GM19035 (cell line): ENCODE measurements around the gene HIVEP1.

Experiments used
- ATAC-seq: cut with Tn5 transposase; IDR thresholded peaks from one replicate; pipeline ENCODE4 v1.9.1; 2021; ENCODE audit not compliant: unreplicated experiment

HIVEP1 gene

DNA sequence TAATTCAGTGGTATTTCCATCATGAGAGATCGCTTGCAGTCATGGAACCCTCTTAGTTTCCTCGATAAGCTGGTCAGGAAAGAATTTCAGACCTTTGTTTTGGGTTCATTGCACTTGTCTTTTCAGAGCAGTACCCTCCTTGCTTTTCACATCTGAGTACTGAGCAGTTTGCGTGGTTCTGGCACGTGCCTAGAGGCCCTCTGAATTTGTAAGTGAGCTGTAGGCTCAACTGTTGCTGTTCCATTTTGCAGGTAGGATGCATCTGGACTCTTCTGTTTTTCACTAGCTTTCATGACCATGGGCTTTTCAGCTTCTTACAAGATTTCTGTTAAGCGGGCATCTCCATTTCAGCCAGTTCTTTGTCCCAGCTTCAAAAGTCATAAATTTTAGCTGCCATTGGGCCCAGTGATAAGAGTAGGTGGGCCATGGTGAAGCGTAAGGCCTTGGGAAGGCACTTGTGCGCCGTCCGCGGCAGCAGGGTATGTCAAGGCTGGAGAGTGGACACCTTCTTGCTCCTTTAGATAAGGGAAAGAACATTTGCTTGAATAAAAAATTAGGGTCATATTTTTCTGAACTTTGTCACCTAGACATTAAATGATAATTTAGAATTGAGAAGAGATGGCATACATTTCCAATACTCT lies 35.8 kb downstream of the HIVEP1 start:
- no peak for ATAC-seq

DNA sequence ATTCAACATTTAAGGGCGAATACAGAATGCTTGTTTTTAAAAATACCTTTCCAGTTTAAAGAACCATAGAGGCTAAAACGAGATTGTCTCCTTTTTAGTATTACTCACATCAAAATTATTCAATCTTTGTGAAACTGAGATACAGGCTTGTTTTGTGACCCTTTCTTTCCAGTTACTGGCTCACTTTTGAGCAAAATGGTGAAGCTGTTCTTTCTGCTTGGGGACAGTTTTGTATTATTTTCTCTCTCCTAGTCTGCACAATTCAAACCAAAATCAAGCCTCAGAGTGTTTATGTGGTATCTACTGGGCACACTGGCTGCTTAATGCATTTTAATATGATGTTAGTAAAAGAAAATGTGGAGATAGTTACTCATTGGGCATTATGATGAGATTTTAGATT lies 36.5 kb downstream of the HIVEP1 start:
- ATAC-seq, result no peak

DNA sequence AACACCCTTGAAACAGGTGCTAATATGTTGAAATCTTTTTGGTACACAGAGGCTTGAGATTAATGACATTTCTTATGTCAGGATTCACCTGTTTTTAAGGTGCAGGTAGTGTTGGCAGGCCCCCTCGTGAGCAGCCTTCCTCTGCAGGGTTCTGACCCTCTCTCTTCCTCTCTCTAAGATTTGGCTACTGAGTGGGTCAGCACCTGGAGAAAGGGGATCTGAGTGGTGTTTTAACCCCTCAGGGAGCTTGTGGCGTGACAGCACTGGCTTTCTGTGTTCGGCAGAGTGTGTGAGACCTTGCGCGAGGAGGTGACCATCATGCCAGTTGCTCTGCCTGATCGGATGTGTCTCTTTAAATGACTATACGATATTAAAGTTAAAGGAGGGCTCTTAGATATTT lies 37.1 kb downstream of the HIVEP1 start:
- peak; percentile 42 for ATAC-seq

DNA sequence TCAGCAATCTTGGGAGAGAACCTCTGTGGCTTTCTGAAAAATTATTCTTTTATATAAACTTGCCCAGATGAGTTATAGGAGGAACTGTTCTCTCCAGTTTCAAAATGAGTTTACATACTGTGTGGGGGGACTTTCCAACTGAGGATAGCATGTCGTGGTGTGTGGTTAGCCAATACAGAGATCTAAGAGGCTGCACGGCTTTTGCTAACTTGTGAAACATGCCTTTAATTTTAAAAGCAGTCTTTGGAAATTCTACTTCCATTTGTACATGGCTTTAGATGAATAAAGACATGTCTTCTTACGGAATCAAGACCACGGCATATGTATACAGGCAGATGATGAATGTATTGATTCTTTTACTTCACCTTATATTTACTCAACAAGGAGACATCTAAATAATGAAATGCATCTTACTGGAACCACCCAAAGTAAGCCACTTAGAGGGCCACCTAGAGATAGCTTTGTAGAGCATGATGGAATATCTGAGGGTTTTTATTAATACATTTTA lies 39.8 kb downstream of the HIVEP1 start:
- peak; percentile 74 for ATAC-seq

DNA sequence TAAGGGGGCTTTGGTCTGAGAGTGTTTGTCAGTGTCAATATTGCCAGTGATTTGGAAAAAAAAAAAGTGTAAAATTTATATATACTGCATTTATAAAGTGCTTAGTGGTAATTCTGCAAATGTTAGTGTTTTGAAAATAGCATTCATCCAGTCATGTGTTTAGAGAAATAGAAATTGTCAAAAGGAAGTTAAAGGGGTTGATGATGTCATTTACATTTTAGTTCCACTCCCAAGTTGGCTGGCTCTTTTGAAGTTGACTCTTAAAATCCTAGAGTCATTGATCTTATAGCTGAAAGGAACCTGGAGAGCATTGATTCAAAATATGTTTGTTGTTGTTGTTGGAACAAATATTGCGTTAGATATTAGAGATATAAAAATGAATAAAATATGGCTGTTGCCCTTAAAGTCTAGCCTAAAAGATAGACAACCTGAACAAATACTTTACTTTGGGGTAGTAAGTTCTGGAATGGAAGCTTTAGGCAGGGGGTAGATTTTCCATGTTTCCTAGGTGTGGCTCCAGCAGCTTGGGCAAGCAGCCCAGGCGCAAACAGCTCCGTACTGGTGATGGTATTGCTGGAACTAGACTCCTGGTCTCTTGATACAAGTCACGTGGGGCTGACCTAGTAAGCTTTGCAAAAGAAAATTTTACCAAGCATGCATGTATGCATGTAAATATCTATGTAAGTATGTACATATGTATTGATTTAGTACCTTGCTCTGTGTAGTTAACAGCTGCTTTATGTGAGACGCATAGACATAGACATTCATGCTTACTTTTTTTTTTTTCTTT lies 46.3 kb downstream of the HIVEP1 start:
- no peak for ATAC-seq

DNA sequence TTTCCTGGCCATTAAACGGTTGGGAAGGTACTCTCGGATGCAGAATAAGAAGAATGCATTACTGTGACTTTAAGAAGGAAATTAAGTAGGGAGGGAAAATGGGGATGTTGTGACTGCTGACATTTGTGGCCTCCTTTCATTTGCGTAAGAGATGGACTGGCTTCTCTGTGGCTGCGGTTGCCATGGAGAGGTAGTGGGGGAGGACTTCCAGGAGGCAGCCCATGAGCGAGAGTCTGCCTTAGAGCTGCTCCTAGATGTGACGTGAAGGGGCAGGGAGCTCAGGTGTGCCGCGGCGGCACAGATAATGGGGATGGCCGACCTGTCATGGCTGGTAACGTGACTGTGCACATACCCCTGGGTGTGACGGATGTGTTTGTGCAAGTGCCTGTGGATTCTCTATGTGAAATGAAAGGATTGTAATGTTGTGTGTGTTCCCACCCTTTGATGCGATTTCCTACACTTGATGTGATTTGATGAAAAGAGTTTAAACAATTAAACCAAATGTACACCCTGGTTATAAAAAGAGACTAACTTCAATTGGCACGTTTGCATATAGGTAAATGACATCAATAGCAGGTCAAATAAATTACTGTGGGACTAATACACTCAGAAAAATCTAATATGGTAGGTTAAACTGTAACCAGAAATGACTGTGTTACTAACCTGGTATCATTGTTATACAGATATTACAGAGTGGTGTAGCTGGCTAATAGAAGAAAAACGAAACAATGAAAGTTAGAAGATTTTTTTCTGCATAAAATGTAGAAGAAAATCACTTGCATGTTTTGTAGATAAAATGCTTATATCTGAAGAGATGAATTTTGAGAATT lies 48.9 kb downstream of the HIVEP1 start:
- ATAC-seq, result peak; percentile 67

DNA sequence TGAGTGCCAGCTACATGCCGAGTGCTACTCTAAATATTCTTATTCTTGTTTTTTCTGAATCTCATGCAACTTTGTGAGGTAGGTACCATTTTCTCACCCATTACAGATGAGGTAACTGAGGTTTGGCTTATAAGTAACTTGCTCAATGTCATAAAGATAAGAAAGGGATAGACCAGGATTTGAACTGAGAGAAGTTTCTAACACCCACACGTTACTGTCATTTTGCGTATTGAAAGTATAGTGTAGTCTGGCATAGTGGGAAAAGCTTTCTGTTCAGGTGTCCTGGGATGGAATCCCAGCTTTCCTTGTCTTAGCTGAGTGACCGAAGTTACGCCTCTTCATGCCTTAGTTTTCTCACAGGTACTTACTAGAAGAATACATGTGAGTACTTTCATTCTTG lies 50.5 kb downstream of the HIVEP1 start:
- ATAC-seq, result no peak

DNA sequence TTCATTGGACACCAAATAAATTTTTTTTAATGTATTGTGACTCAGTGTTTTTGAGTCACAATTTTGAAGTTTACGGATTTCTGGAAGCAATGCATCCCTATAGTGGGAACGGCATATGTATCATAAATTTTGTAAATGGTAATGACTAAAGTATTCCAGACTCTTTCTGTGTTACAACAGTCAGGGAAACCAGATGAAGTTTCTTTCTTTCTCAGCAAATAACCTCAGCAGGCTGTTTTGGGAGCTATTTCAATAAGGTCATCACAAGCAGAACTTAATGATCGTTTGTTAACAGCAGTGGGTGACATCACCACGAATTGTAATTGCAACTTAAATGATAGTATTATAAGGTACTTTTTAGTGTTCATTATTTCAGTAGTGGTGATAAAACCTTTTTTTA lies 52.0 kb downstream of the HIVEP1 start:
- no peak for ATAC-seq

DNA sequence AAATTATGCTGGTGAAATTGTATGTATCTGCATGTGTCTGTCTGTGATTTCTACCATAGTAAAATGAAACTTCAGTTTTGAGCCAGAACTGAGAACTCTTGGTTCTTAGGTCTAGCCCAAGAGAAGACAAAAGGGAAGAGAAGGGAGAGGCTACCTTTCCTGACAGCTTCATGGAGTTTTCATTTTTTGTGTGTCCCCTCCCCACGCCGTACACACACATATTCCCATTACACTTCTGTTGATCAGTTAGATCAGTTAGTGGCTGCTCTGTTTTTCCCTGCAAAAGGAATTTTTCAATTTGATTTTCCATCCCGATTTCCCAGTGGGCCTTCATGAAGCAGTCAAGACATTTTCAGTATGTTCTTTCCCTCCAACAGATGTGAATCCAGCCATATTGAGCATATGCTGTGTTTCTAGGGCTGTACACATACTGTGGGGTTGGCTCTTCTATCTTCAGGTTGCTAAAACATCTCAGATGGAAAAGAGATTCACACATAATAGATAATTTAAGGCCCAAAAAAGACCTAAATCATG lies 52.5 kb downstream of the HIVEP1 start:
- no peak for ATAC-seq

DNA sequence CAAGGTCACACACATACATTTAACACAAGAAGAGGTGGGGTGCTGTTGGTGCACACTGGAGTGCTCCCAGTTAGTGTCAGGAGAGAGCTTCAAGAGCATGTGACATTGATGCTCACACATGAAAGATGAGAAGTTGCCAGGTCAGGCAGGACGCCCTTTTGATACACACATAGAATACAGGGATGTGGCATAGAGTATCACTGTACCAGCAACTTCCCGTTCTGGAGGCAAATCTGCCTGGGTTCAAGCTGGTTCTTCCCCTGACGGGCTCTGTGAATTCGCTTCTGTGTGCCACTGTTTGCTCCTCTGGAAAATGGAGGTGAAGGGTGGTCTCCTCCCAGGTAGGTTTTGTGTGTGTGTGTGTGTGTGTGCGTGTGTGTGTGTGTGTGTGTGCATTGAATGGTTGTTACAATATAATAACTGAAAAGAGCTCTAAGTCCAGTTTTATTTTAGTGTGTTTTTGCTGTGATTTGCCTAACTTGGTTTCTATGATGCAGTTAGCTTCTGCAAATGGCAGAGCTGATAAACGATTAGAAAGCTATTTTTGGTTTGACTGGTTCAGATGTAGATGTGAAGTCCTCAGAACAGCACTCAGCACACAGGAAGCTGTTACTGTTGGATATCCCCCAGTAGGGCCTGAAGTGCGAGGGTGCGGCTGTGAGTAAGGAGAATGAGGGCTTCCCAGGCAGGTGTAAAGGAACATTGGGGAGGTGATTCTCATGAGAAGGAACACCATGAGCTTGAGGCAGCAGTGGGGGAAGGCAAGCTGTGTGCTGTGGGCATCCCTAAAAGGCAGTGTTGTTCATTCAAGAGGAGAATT lies 53.4 kb downstream of the HIVEP1 start:
- peak; percentile 48 for ATAC-seq

DNA sequence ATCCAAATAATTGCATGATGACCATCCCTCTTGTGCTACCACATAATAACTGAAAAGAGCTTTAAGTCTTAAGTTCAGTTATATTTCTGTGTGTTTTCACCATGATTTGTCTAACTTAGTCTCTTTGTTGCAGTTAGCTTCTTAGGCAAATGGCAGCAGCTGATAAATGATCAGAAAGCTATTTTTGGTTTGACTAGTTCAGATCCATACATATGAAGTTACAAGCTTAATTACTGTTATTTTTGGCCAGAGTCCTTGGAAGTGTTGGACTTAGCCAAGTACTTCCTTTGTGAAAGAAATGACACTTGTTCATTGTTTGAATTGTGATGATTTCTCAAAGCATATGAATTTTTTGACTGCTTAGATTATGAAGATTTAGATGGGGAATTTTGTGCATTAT lies 54.2 kb downstream of the HIVEP1 start:
- no peak for ATAC-seq

DNA sequence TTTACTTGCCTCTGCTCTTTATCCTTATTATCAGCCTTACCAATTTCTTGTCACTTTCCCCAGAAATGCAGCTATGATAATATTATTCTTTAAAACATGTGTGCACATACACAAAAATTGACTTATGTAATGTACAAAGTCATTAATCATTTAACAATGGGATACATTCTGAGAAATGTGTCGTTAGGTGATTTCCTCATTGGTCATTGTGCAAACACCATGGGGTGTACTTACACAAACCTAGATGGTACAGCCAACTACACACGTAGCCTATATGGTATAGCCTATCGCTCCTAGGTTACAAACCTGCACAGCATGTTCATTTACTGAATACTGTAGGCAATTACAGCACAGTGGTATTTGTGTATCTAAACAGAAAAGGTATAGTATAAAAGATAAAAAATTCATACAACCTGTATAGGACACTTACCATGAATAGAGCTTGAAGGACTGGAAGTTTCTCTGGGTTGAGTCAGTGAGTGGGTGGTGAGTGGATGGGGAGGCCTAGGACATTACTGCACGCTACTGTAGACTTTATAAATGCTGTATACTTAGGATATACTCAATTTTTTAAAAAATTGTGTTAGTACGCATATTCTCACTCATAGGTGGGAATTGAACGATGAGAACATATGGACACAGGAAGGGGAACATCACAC lies 56.9 kb downstream of the HIVEP1 start:
- ATAC-seq, result no peak

DNA sequence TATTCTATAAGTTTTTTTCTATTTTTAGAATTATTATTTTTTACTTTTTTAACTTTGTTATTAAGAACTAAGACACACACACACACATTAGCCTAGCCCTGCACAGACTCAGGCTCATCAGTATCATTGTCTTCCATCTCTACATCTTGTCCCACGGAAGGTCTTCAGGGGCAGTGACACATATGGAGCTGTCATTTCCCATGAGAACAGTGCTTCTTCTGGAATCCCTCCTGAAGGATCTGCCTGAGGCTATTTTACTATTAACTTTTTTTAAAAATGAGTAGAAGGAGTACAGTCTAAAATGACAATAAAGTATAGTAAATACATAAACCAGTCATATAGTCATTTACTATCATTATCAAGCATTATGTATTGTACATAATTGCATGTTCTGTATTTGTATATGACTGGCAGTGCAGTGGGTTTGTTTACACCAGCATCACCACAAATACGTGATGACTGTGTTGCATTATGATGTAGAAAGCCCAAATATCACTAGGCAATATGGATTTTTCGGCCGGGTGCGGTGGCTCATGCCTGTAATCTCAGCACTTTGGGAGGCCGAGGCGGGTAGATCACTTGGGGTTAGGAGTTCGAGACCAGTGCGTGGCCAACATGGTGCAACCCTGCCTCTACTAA lies 57.9 kb downstream of the HIVEP1 start:
- no peak for ATAC-seq

DNA sequence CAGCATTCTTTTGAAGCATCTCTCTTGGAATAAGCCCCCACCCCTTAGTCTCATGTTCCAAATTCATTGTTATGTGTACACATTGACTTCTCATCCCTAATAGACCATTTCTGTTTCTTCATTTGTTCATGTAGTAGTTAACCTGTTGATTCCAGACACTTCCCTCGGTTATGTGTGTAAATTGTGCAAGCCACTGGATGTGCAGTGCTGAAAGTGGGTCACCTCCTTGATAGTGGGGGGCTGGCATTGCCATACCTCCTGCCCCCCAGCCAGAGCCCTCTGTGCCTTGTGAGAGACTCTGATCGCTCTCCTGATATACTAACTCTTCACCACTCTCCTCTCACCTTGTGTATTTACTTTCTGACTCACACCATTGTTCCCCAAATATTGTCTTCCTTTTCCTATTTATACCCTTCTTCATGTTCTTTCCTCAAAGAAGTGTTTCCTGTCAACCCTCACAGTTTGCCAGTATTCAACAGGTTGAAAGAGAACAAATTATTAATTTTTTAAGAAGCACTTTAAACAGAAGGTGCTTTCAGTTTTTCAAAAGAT lies 59.0 kb downstream of the HIVEP1 start:
- ATAC-seq, result no peak

DNA sequence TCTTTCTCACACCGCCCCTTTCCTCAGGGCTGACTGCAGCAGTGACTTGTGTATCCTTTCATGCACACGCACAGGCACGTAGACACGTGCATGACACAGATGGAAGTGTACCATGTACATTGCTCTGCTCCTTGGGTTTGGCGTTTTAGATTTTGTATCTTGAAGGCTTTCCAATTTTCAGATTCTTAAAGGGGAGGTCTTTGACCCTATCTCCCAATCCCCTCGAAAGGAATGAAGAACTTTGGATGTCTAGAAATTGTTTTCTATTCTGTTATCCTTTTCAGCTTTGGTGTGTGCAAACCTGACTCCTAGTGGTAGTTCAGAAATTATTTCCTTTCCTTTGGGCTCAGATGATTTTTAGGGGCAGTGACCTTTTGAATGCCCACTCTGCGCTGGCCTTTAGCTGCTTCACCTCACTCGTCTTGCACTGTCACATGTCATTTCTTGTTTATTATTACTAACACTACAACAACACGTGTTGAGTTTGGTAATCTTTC lies 63.0 kb downstream of the HIVEP1 start:
- no peak for ATAC-seq

DNA sequence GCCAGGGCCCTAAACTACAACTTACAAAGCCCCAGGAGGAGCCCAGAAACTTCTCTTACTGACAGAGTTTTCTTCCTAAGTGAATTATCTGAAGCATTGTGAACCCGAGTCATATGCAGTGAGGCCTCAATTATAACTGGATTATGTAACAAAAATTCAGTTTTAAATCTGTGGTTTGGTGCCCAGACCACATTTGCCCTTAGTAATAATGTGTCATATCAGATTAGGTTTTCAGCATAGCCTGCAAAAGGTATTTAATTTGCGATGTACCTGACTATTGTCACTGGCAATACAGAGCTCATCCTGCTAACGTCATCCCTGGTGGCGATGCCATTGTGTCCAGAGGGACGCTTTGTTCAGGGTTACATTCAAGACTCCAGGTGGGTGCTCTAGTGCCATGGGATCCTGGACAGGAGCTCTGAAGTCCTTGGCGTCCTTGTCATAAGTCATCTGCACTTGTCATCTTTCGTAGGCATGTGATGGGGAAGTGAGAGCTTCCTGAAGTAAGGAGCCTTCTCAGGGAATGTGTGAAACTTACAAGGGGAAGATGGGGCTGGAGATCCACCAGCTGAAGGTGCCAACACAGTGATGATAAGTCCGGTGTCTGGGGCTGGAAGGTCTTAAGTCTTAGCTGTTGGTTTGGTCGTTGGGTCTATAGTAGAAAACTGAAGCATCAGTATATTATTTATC lies 65.1 kb downstream of the HIVEP1 start:
- no peak for ATAC-seq

DNA sequence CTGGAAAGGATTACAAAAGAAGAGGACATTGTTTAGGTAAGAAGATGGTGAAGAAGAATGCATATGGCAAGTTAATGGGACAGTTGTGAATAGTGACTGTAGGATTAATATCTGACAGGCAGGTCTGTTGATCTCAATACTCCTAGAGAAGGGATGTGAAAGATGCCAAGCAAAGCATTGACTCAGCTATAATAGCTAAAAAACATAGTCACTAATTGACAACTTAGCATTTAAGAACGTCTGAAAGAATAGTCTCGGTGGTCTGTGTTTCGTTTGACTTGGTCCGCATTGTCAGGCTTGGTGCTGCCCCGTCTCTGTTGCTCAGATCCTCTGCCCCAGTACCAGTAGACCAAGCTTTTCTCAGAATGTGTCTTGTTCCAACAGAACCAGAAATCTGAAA lies 65.9 kb downstream of the HIVEP1 start:
- ATAC-seq, result no peak

DNA sequence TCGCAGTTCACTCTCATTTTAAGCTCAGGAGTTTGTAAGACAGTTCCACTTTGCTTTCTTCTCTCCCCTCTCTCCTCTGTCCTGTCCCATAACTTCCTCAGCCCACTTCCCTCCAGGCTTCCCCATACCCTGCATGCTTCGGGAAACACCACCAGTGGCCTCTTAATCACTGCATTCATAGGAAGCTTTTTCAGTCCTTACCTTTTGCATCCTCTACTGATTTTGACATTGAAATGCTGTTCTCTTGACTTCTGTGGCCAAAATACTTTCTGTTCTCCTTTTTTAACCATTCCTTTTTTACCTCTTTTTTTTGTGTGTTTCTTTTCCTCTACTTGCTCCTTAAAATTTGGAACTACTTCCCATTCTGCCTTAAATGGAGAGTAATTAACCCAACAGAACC lies 69.7 kb downstream of the HIVEP1 start:
- ATAC-seq, result no peak
